HS-5 (cell line): ENCODE measurements around the gene ACER2.
A peak's percentile ranks its signal among the peaks of the same experiment; 100 is the strongest.
"Not testable (repeated sequence)": the region's sequence is repeated elsewhere in the genome, so short reads cannot be mapped to it uniquely, and the experiment has no call there.

Experiments used
- DNase-seq: peaks from one replicate; pipeline ENCODE4 v3.0.0-alpha.2; 2012; ENCODE audit warnings: low read depth

The ACER2 gene

GRCh38 chr9:19408693-19409400 is at the start of gene ACER2:
TSS of gene ACER2 (plus strand) at chr9:19409009. CDS start at chr9:19409085, 76 bp downstream.
- DNase-seq, result peak; percentile 61

GRCh38 chr9:19369107-19369506 is 39.7 kb upstream of the ACER2 start:
- DNase-seq, result no peak

DNA sequence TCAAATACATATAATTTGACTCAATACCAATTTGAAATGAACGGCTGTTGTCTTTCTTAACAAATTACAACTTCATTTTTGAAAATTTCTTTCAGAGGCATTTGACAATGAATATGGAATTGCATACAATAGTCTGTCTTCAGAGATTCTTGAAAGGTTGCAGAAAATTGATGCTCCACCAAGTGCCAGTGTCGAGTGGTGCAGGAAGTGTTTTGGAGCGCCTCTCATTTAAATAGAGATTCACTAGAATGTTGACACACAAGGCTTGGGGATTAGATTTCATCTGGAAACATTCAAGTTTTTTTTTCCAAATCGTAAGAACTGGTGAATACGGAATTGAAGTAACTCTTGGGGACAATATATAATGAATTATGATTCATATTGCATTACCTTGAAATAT is 36.9 kb upstream of the ACER2 start:
- no peak for DNase-seq

DNA sequence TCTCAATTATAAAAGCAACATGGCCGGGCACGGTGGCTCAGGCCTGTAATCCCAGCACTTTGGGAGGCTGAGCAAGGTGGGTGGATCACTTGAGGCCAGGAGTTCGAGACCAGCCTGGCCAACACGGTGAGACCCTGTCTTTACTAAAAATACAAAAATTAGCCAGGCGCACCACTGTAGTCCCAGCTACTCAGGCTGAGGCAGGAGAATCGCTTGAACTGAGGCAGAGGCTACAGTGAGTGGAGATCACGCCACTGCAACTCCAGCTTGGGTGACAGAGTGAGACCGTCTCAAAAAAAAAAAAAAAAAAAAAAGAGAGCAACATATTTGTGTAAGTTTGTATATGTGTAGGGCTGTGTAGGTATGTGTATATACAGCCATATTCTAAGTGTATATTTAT is 36.2 kb upstream of the ACER2 start:
- no peak for DNase-seq

DNA sequence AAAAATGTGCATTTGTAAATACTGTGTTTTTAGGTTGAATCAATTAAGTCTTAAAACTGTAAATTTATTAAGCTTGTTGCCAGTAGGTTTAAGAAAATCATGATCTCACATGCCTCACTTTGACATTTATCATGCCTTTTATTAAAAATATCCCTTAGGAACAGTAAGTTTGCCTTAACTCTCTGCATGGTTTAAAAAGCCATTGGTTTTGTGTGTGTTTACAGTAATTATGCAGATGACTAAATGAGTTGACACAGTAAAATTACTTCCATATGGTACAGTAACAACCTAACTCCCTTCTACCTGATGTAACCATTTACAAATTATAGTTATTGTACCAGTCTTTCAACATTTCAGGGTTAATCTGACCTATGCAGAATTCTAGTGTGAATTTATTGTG is 35.3 kb upstream of the ACER2 start:
- DNase-seq, result no peak

DNA sequence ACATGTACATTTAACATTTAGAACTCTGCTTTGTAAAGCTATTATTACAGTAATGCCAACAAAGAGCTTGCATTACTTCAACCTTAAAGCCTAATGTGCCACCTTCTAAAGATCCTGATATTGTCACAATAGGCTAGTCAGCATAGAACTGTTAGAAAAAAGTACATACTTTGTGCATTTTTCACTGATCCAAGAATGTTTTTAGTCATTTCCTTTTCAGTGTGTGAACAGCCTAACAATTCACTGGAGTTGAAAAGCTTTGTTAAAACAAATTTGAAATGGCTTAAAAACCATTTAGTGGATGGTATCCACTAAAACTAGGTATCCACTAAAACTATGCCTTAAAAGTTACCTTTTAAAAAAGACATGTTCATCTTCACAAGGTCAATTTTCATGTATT is 33.3 kb upstream of the ACER2 start:
- no peak for DNase-seq

- no peak for DNase-seq
Measured at GRCh38 chr9:19376931-19377330, 31.9 kb upstream of the ACER2 start.

GRCh38 chr9:19378164-19378563 is 30.6 kb upstream of the ACER2 start:
- no peak for DNase-seq

GRCh38 chr9:19378647-19379046 is 30.2 kb upstream of the ACER2 start:
- no peak for DNase-seq

GRCh38 chr9:19379283-19379682 is 29.5 kb upstream of the ACER2 start:
- DNase-seq, result no peak

- DNase-seq, result no peak
Measured at GRCh38 chr9:19379697-19380046, 29.1 kb upstream of the ACER2 start.

- DNase-seq, result no peak
Measured at GRCh38 chr9:19380826-19381075, 28.1 kb upstream of the ACER2 start.

GRCh38 chr9:19381656-19382055 is 27.2 kb upstream of the ACER2 start:
- no peak for DNase-seq

- not testable (repeated sequence) for DNase-seq
Measured at GRCh38 chr9:19385212-19385611, 23.6 kb upstream of the ACER2 start.

DNA sequence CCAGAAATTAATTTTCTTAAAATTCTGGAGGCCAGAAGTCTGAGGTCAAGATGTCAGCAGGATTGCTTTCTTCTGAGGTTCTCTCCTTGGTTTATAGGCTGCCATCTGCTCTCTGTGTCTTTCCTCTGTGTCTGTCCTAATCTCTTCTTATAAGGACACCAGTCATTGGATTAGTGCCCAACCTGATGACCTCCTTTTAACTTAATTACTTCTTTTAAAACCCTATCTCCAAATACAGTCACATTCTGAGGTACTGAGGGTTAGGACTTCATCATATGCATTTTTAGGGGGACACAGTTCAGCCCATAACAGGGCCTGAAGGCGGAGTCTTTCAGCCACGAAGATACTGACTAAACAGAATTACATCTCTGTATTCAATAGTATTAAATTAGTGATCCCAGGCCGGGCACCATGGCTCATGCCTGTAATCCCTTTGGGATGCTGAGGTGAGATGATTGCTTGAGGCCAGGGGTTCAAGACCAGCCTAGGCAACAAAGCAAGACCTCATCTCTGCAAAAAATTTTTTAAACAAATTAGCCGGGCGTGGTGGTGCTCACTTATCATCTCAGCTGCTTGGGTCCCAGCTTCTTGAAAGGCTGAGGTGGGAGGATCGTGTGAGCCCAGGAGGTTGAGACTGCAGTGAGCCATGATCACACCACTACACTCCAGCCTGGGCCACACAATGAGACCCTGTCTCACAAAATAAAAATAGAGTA is 22.9 kb upstream of the ACER2 start:
- no peak for DNase-seq

DNA sequence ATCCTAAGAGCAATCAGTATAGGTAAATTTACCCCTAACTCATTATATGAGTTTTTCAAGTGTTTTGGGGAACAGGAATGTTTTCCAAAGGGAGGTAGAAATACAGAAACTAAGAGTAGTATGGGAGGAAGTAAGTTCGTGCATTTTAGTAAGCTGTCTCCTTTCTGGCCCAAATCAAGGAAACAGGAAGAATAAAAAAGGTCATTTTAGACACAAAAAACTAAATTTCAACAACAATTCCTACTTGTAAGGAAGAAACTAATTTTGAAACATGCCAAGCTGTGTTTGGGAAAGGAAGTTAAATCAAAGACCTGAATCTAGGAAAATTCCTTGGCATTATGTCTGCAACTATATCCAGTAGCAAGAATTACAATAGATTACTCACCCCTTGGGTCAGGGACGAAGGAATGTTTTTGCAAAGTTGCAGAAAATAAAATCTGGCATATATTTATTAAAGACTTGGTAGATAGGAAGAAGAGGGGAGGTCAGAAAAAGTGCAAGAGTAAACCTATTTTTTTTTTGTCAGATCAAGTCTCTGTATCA is 22.2 kb upstream of the ACER2 start:
- no peak for DNase-seq

DNA sequence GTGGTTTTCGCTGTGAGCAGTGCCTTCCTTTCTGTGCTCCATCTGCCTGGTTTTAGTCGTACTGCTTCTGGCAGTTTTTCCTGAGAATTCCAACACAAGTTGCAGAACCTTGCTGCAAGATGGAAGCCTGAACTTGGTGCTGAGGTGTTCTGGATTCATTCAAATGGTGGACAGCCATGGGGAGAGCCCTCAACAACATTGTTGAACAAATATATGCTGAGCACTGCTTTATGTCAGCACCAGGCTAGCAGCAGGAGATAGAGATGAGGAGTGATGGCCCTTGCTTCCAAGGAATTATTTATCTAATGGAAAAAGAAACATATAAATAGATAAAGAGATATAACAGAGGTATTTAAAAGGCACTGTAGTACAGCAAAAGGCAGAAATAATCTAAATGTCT is 21.5 kb upstream of the ACER2 start:
- no peak for DNase-seq

- DNase-seq, result not testable (repeated sequence)
Measured at GRCh38 chr9:19389539-19389938, 19.3 kb upstream of the ACER2 start.

- DNase-seq, result no peak
Measured at GRCh38 chr9:19397845-19398244, 11.0 kb upstream of the ACER2 start.

GRCh38 chr9:19403231-19403630 is 5.6 kb upstream of the ACER2 start:
- DNase-seq, result not testable (repeated sequence)

DNA sequence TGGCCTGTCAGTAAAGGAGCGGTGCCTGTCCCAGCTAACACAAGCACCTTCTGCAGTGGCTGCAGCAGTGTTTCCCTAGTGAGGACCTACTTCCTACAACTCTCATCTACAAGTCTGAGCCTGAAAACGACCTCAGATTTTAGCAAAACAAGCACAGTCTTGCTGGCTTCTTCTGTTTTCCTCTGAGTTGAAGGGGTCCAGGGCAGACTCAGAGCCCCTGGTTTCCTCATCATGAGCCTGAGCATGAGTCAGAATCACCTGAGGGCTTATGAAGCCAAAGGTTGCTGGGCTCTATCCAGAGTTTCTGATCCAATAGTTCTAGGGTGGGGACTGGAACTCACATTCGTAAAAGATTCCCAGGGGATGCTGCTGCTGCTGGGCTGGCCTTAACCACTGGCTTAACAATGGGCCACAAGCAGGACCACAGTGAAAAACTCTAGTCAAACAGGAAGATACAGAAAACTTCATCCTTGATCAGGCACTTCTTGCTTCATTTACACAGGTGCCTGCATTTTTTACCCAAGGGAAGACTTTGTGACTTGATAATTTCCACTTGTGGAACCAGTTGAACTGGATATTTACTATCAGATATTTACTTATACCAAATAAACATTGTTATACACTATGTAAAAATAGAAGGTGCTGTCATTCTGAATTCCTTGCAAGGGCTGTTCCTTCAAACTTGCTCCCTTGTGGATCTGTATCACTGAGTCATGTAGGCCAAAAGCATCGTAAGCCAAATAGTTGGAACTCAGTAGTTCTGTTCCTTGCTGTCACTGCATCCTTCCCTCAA is 4.3 kb upstream of the ACER2 start:
- no peak for DNase-seq

DNA sequence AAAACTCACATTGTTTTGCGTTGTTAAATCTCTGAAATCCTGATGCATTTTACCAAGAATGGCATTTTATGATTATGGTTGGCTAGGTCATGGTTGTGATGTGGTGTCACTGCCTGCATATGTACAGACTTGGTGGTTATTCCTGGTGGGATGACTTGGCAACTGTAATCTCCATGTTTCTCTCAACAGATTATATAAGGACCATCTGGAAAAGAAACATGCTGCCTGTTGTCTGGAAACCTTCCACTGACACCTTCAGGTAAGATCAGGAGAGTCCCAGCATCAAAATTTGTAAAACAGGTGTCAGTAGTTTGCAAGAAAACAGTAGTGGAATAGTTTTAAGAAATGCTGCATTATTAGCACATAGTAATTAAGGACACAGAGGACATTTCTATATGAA is 3.0 kb upstream of the ACER2 start:
- DNase-seq, result no peak

GRCh38 chr9:19408316-19408692 is 505 bp upstream of the ACER2 start:
- DNase-seq, result no peak
